Regular cardiac myocyte (primary cell): Measurements from ENCODE around the gene MOSPD2. TPM values are rescaled to one million over a fixed set of nuclear protein-coding genes. Genes with fewer than 3 reads are reported as not detected.

ENCODE experiments used
- total RNA-seq: library from RNA; depleted of rRNA; stranded (reverse); fragments of >200 nt; gene quantifications from 2 replicates; pipeline ENCODE4 v1.2.3, GENCODE V29; 2014

MOSPD2 gene
- 10.9 and 17.5 TPM in 2 replicates for total RNA-seq

DNA sequence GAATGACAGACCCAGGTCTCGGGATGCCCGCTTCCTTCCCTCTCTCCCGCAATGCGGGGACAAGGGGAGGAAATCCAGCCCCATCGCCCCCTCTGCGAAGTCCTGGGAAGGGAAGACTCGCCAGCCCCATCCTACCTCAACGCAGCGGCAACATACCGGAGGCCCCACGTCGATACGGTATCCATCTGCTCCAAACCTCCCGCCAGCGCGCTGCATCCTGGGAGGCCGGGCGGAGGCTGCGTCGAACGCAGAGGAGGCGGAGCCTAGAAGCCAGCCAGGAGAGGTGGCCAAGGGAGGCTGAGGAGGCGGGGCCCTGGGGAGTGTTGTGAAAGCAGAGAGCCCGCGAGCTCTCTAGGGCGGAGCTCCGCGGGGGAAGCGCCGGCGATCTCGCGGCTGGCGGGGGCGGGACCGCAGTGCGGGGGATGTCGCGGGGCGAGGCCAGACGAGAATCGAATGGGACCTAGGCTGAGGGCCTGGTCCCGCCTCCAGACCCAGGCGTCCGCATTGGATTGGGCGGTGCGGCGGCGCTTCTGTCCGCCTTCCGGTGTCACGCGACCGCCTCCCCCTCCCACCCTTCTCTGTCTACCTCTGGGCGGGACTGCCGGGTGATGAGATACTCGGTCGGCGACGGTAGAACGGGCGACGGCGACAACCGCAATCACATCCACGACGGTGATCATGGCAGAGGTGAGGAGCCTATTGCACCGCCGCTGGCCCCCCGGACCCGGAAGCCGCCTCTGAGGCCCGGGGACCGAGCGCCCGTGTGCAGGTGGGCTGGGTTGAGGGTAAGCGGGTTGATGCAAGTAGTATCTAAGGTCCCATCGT, at the start of gene MOSPD2, which contains the start of gene FANCB:
Gene MOSPD2, plus strand, starts transcription at position 571 of the 825 bp plus-strand sequence. Its CDS starts 108 bp downstream, at position 679.
Gene FANCB, minus strand, starts transcription at position 219 of the 825 bp plus-strand sequence. CDS start 7,559 bp downstream, outside the sequence.

Other genes starting within 250 kb of the MOSPD2 start
- gene FANCB, start 352 bp upstream of the MOSPD2 start, total RNA-seq: 5.4 and 13.4 TPM in 2 replicates